GM12892 (cell line): ENCODE measurements around the gene KLHL17.

Experiments
- DNase-seq: peaks from one replicate; pipeline ENCODE4 v3.0.0; 2011; ENCODE audit not compliant: insufficient read length
- FAIRE-seq: peaks from 2 replicates; lab custom pipeline; 2011; peaks lifted over from hg19 to GRCh38; lab: Jason Lieb, UNC
- POLR2A ChIP-seq: IDR thresholded peaks from 2 replicates; pipeline ENCODE4 v1.6.1; 2011; ENCODE audit warnings: low read depth, low read length, control low read depth
- POLR2AphosphoS5 ChIP-seq: IDR thresholded peaks from 2 replicates; pipeline ENCODE4 v1.6.1; 2011; ENCODE audit warnings: low read depth, low read length, control low read depth
- TAF1 ChIP-seq: IDR thresholded peaks from 2 replicates; pipeline ENCODE4 v1.6.1; 2011; ENCODE audit warnings: low read depth, mild to moderate bottlenecking, control low read depth, low read length, borderline replicate concordance

Gene KLHL17

DNA sequence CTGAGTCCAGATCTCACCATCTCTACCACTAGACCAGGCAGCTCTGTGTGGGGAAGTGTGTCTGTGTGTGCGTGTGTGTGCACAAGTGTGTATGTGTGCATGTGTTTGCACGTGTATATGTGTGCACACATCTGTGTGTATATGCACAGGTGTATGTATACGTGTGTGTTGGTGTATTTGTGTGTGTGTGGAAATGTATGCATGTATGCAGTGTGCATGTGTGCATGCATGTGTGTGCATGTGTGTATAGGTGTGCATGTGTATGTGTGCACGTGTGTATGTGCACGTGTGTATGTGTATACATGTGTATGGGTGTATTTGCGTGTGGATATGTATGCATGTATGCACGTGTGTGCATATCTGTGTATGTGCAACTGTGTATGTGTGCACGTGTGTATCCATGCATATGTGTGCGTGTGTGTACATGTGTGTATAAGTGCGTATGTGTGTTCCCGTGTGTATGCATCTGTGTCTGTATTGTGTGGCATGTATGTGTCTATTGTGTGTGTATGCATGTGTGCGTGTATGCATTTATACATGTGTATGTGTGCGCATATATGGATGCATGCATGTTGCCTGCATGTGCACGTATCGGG lies 9.0 kb downstream of the KLHL17 start:
- TF ChIP-seq POLR2AphosphoS5, result no peak
- no peak for TF ChIP-seq TAF1
- TF ChIP-seq POLR2A, result no peak
- FAIRE-seq (peak; percentile 51), DNase-seq (no peak)

DNA sequence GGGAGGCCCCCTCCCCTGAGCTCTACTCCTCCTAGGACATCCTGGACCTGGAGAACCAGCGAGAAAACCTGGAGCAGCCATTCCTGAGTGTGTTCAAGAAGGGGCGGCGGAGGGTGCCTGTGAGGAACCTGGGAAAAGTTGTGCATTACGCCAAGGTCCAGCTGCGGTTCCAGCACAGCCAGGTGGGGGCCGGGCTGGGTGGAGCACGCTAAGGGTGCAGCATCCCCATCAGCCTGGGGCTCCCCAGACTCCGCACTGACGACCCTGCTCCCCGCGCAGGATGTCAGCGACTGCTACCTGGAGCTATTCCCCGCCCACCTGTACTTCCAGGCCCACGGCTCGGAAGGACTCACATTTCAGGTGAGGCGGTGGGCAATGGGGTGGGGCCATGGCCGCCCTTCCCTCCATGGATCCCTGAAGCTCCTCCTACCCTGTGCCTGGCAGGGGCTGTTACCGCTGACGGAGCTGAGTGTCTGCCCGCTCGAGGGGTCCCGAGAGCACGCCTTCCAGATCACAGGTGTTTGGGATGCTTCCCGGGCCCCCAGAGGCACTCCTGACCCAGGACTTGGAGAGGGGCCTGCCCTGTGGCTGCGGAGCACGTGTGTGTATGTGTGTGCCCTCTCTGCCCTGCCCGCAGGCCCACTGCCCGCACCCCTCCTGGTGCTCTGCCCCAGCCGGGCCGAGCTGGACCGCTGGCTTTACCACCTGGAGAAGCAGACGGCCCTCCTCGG lies 10.0 kb downstream of the KLHL17 start:
- DNase-seq, result no peak
- TF ChIP-seq TAF1 (no peak), POLR2AphosphoS5 (no peak), POLR2A (no peak)
- FAIRE-seq, result no peak

DNA sequence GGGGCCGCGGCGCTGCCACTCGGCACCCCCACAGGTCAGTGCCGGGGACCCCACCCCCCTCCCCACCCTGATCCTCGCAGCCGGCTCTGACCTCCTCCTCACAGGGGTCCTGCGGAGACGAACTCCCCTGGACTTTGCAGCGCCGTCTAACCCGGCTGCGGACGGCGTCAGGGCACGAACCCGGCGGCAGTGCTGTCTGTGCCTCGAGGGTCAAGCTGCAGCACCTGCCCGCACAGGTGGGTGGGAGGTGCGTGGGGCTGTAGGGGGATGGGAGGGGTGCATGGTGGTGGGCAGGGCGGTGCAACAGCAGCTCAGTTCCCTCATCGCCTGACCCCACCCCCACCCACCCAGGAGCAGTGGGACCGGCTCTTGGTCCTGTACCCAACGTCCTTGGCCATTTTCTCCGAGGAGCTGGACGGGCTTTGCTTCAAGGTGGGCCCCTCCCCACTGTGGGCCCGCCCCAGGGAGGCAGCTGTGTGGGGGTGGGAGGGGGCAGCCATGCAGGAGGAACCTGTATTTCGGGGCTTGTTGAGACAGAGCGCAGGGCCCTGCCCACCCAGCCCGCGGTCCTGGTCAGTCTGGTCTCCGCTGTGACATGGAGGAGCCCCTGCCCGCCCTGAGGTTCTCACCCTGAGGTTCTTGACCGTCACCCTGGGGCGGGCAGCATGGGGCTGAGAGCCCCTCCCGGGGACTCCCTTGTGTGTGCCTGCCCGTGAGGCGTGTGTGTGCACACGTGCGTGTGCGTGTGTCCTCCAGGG lies 10.8 kb downstream of the KLHL17 start:
- FAIRE-seq (no peak), DNase-seq (no peak)
- TF ChIP-seq POLR2A (no peak), POLR2AphosphoS5 (no peak), TAF1 (no peak)

DNA sequence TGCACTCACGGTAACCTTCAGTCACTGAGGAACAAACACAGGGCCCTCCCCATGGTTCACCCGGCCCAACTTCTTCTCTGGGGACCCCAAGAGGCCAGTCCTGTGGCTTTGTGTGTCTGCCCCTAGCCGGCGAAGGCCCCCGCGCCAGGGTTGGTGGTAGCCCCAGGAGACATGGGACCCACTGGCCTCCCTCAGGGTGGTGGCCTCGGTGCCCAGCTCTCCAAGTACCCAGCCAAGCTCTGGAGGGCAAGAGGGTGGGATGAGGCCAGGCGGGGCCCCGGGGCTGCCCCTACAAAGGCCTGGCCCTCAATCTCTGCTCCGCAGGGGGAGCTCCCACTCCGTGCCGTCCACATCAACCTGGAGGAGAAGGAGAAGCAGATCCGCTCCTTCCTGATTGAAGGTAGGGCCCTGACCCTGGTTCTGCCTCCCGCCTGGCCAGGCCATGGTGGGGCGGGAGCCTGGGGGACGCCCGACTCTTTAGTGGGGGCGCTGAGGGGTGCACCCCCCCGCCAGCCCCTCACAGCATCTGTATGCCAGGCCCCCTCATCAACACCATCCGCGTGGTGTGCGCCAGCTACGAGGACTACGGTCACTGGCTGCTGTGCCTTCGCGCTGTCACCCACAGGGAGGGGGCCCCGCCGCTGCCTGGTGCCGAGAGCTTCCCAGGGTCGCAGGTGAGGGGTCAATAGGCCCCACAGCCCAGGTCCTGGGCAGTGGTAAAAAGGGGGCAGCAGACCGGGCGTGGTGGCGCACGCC lies 11.5 kb downstream of the KLHL17 start:
- DNase-seq (no peak), FAIRE-seq (no peak)
- TF ChIP-seq POLR2AphosphoS5, result no peak
- TF ChIP-seq POLR2A, result no peak
- TF ChIP-seq TAF1, result no peak

DNA sequence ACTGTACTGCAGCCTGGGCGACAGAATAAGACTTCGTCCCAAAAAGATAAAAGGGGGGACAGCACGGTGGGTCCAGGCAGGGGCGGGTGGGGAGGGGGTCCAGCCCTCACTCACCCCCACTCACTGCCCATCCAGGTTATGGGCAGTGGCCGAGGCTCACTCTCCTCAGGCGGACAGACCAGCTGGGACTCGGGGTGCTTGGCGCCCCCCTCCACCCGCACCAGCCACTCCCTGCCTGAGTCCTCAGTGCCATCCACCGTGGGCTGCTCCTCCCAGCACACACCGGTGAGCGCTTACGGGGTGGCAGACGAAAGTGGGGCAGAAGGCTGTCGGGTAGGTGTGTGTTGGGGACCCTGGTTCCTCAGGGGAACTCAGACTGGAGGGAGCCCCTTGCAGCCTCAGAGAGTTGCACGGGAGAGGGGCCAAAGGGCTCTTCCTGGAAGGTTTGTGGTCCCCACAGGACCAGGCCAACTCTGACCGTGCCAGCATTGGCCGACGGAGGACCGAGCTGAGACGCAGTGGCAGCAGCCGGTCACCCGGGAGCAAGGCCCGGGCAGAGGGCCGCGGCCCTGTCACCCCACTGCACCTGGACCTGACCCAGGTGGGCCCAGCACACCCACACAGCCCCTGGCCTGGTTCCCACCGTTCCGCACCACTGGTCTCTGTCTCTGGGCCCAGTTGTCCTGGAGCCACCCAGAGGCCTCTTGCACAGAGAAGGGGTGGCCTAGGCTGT lies 12.5 kb downstream of the KLHL17 start:
- no peak for TF ChIP-seq TAF1
- TF ChIP-seq POLR2AphosphoS5, result no peak
- no peak for TF ChIP-seq POLR2A
- DNase-seq (no peak), FAIRE-seq (no peak)

DNA sequence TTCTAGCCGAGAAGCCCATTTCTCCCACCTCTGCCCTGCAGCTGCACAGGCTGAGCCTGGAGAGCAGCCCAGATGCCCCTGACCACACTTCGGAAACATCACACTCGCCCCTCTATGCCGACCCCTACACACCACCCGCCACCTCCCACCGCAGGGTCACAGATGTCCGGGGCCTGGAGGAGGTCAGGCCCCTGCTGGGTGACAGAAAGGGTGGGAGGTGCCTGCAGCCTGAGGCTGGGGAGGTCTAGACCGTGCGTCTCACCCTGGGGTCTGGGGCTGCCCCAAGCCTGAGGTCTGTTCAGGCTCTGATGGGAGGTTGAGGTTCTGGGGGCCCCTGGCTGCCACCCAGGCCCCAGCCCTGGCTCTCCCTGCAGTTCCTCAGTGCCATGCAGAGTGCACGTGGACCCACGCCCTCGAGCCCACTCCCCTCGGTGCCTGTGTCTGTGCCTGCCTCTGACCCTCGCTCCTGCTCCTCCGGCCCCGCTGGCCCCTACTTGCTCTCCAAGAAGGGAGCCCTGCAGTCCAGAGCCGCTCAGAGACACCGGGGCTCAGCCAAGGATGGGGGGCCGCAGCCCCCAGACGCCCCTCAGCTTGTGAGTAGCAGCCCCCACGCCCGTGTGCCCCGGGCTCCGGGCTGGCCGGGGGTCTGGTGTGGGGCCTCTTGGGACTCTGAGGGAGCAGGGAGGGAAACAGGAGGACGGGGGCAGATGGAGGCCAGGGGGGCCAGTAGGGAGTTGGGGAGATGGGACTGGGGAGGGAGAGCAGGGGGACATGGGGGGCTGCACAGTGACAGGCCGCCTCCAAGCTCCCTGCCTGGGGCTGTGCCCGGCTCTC lies 13.3 kb downstream of the KLHL17 start:
- no peak for DNase-seq
- FAIRE-seq, result no peak
- TF ChIP-seq POLR2A, result no peak
- no peak for TF ChIP-seq POLR2AphosphoS5
- TF ChIP-seq TAF1, result no peak

DNA sequence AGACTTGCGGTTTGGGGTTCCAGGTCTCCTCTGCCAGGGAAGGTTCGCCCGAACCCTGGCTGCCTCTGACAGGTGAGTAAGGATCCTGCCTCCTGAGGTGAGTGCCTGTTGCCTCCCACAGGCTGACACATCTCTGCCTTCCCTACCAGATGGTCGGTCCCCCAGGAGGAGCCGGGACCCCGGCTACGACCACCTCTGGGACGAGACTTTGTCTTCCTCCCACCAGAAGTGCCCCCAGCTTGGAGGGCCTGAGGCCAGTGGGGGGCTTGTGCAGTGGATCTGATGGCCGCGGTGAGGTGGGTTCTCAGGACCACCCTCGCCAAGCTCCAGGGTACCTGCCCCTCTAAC lies 13.9 kb downstream of the KLHL17 start:
- TF ChIP-seq POLR2A, result no peak
- DNase-seq (no peak), FAIRE-seq (no peak)

DNA sequence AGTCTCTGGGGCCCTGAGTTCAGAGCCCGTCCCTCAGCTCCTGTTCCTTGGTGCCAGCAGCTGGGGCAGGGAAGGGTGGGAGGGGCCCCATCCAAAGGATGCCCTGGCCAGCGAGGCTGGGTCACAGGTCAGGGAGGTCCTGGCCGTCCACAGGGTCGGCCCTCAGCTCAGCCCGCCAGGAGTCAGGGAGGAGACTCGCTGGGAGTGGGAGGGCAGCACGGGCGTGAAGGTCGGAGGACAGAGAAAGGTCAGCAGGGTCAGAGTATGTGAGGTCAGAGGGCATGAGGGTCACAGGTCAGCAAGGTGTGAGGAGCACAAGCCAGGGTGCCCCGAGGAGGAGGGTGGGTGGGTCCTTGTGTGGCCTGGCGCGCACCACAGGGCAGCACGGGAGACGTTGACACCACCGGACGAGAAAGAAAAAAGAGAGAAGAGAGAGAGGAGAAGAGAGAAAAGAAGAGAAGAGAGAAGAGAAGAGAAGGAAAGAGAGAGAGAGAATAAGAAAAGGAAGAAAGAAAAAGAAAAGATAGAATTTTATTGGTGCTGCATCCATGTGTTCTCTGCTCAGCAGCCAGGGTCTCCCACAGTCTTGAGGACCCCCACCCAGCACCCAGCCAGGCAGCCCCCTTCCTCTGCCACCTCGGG lies 14.4 kb downstream of the KLHL17 start:
- TF ChIP-seq TAF1 (no peak), POLR2A (no peak), POLR2AphosphoS5 (no peak)
- DNase-seq (no peak), FAIRE-seq (no peak)

DNA sequence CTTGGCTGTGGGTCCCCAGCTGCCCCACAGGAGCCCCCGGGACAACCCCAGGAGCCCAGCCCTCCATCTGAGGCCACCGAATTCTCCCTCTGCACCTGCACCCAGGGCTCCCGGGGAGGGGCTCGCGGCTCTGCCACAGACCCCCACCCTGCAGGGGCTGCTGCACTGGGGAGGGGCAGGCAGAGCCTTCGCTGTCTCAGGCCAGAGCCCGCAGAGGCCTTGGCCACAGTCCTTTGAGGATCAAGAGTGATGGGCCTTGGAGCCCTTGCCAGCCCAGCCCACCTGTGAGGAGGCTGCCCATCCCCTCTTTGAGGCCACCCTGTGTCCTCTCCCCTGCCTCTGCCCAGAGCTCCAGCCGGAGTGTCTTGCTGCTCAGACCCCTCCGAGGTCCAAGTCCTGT lies 15.0 kb downstream of the KLHL17 start:
- TF ChIP-seq TAF1, result no peak
- TF ChIP-seq POLR2A, result no peak
- TF ChIP-seq POLR2AphosphoS5, result no peak
- no peak for FAIRE-seq
- no peak for DNase-seq
